OCI-LY7 (cell line): ENCODE measurements around the gene MAIP1. TPM values are rescaled to one million over a fixed set of nuclear protein-coding genes. Genes with fewer than 3 reads are reported as not detected.

Experiments used
- BruUV-seq: library from RNA; stranded (reverse); fragments of 400-500 nt; replicated peaks from 2 replicates; lab custom pipeline; 2021; lab: Mats Ljungman, UMichigan
- CTCF ChIA-PET: fragments of 300-600 bp; sonication (Branson Sonifier 250); formaldehyde crosslinking; loops from one replicate; lab custom pipeline; 2022; ENCODE audit warnings: antibody characterized with exemption; ENCODE audit not compliant: unreplicated experiment; lab: Charles Lee
- POLR2A ChIA-PET: fragments of 300-600 bp; sonication (Branson Sonifier 250); formaldehyde crosslinking; loops from one replicate; lab custom pipeline; 2022; ENCODE audit warnings: antibody characterized with exemption; lab: Charles Lee
- DNase-seq: peaks from one replicate; pipeline ENCODE4 v3.0.0-alpha.2; 2015; ENCODE audit warnings: low spot score
- H2AFZ ChIP-seq: fragments of 200-600 bp; sonication (generic), shearing (Covaris generic); 2 replicates; pipeline ENCODE4 v1.6.1; 2014; ENCODE audit warnings: mild to moderate bottlenecking, antibody characterized with exemption, low read length, moderate library complexity
- H3K27ac ChIP-seq: fragments of 200-600 bp; sonication (generic); 2 replicates; pipeline ENCODE4 v1.5.1; 2014; ENCODE audit warnings: mixed run types, low read depth, mild to moderate bottlenecking, moderate library complexity, low read length, inconsistent platforms; ENCODE audit not compliant: poor library complexity, severe bottlenecking
- H3K36me3 ChIP-seq: fragments of 200-600 bp; sonication (generic); 2 replicates; pipeline ENCODE4 v1.6.1; 2014; ENCODE audit warnings: mild to moderate bottlenecking, antibody characterized with exemption, low read length, moderate library complexity, mixed read lengths; ENCODE audit not compliant: insufficient read depth
- H3K4me1 ChIP-seq: fragments of 200-600 bp; sonication (generic); 2 replicates; pipeline ENCODE4 v1.5.1; 2014; ENCODE audit warnings: mild to moderate bottlenecking, low read length; ENCODE audit not compliant: insufficient read depth, poor library complexity, severe bottlenecking
- H3K4me2 ChIP-seq: fragments of 200-600 bp; sonication (generic); 2 replicates; pipeline ENCODE4 v1.6.1; 2014; ENCODE audit warnings: mild to moderate bottlenecking, low read length
- H3K4me3 ChIP-seq: fragments of 200-600 bp; sonication (generic); 2 replicates; pipeline ENCODE4 v1.5.1; 2014; ENCODE audit warnings: mild to moderate bottlenecking, low read depth, low read length; ENCODE audit not compliant: poor library complexity, severe bottlenecking
- H3K79me2 ChIP-seq: fragments of 200-600 bp; sonication (generic); 2 replicates; pipeline ENCODE4 v1.6.1; 2016; ENCODE audit warnings: low read depth, mild to moderate bottlenecking, low read length, moderate library complexity, mixed read lengths; ENCODE audit not compliant: insufficient read depth
- H3K9me2 ChIP-seq: fragments of 200-600 bp; sonication (generic); 2 replicates; pipeline ENCODE4 v1.6.1; 2016; ENCODE audit warnings: mild to moderate bottlenecking, low read length, mixed read lengths; ENCODE audit not compliant: insufficient read depth
- H3K9me3 ChIP-seq: fragments of 200-600 bp; sonication (generic); 2 replicates; pipeline ENCODE4 v1.6.1; 2014; ENCODE audit warnings: mild to moderate bottlenecking, mixed run types, low read length, mixed read lengths
- H4K20me1 ChIP-seq: fragments of 200-600 bp; sonication (generic); 2 replicates; pipeline ENCODE4 v1.6.1; 2014; ENCODE audit warnings: mild to moderate bottlenecking, antibody characterized with exemption, low read length, moderate library complexity, mixed read lengths; ENCODE audit not compliant: insufficient read depth
- EZH2phosphoT487 ChIP-seq: fragments of 200-600 bp; sonication (generic); IDR thresholded peaks from 2 replicates; pipeline ENCODE4 v1.6.1; 2018; ENCODE audit warnings: low read depth, borderline replicate concordance, mild to moderate bottlenecking, mixed run types, antibody characterized with exemption, low read length, moderate library complexity, mixed read lengths
- intact Hi-C: fragments of 100-400 bp; cut with micrococcal nuclease; formaldehyde crosslinking; loops from one replicate; pipeline ENCODE4 v1.10.0; 2022; ENCODE audit not compliant: unreplicated experiment
- total RNA-seq, 2 experiments: library from RNA; depleted of rRNA in 1 of 2; stranded (reverse); fragments of >200 nt in 1 of 2; shearing (Covaris generic) in 1 of 2; gene quantifications; 2 replicates each; pipeline ENCODE4 v1.2.3, GENCODE V29; 2014 to 2022
- TF ChIP-seq, protein P1 (sequence below): fragments of 200-600 bp; sonication (generic); conservative IDR thresholded peaks from 2 replicates; pipeline ENCODE4 v1.5.1; 2014; ENCODE audit warnings: mild to moderate bottlenecking, antibody characterized with exemption, low read length, moderate library complexity, mixed read lengths

Gene MAIP1
- total RNA-seq, 2 experiments from 2014 or later, result 25.3 to 29.8 TPM

DNA sequence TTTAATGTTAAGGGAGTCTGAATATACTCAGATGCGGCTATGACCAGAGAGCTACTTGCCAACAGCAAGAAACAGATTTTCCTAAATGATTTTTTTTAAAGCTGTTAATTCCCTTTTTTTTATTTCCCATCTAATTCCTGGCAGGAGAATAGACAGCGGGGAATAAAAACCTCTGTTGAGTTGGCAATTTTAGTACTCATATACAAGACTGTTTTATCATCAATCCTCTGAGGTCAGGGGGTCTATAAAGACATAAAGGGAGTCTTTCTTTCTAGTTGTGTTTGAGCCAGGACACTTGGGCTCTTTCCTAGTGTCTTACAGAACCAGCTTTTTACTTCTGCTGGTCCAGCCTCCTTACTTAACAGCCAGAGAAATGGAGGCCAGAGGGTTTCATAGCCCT lies 29.4 kb downstream of the MAIP1 start:
- Histone ChIP-seq H3K79me2 (no peaks in the 10 kb centered on the region), H3K4me3 (no peak overlapping the region), H3K36me3 (no peaks in the 10 kb centered on the region), H3K9me3 (peaks cover 6% of the 10 kb centered on the region; the same call in 1 of the 2 replicates), H3K9me2 (no peaks in the 10 kb centered on the region), H4K20me1 (no peaks in the 10 kb centered on the region), H2AFZ (no peak overlapping the region), H3K27ac (no peak overlapping the region), H3K4me1 (peaks cover 7% of the 10 kb centered on the region), H3K4me2 (no peak overlapping the region)
- TF ChIP-seq, protein P1, sequence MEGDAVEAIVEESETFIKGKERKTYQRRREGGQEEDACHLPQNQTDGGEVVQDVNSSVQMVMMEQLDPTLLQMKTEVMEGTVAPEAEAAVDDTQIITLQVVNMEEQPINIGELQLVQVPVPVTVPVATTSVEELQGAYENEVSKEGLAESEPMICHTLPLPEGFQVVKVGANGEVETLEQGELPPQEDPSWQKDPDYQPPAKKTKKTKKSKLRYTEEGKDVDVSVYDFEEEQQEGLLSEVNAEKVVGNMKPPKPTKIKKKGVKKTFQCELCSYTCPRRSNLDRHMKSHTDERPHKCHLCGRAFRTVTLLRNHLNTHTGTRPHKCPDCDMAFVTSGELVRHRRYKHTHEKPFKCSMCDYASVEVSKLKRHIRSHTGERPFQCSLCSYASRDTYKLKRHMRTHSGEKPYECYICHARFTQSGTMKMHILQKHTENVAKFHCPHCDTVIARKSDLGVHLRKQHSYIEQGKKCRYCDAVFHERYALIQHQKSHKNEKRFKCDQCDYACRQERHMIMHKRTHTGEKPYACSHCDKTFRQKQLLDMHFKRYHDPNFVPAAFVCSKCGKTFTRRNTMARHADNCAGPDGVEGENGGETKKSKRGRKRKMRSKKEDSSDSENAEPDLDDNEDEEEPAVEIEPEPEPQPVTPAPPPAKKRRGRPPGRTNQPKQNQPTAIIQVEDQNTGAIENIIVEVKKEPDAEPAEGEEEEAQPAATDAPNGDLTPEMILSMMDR, result no peak
- TF ChIP-seq EZH2phosphoT487, result no peak
- no TSS peak for BruUV-seq
- intact Hi-C loops, result no loop called here
- DNase-seq, result no peak
- POLR2A ChIA-PET, result interaction anchor here (0.6 to 1.9 kb wide), 3 partner anchors 302 to 487 kb away, joined by 3 to 5 read pairs (median 3); no protein-coding TSS in a partner anchor
- CTCF ChIA-PET, result interaction anchor here (1.0 kb wide), 1 partner anchor 496 kb away, joined by 3 read pairs; no protein-coding TSS in a partner anchor

DNA sequence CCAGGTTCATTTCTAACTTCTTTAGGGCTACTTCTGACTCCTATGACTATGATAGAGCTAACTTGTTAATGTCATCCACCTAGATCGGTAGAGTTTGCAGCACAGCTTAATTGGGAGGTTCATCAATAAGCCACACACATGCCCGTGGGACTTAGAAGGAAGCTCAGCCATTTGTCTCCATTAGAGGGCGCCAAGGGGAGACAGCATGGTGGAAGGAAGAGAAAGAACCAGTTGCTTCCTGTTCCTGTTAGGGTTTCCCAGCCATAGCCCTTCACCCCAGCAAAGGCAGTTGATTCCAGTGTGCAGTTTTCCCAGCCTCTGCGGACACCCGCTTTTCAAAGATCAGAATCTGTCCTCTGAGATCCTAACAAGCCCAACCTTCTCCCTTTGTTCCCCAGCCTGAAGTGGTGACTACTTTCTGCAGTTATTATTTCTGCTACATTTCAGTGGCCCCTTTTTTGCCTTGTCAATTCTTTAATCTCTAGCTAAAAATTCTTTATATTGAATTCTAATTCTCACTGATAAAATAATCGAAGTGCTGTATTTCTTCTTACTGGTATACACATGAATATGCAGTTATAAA lies 30.3 kb downstream of the MAIP1 start:
- Histone ChIP-seq H4K20me1 (no peaks in the 10 kb centered on the region), H3K4me3 (no peak overlapping the region), H3K79me2 (no peaks in the 10 kb centered on the region), H3K4me1 (peaks cover 7% of the 10 kb centered on the region), H3K9me3 (peaks cover 6% of the 10 kb centered on the region; the same call in 1 of the 2 replicates), H3K4me2 (no peak overlapping the region), H3K36me3 (no peaks in the 10 kb centered on the region), H3K9me2 (no peaks in the 10 kb centered on the region), H3K27ac (no peak overlapping the region), H2AFZ (peak overlapping the region; percentile 100)
- POLR2A ChIA-PET, result interaction anchor here (0.6 to 2.1 kb wide), 4 partner anchors 12 to 486 kb away, joined by 3 to 5 read pairs (median 4); no protein-coding TSS in a partner anchor
- CTCF ChIA-PET, result interaction anchor here (1.0 kb wide), 1 partner anchor 495 kb away, joined by 3 read pairs; no protein-coding TSS in a partner anchor
- peak; percentile 70 for DNase-seq
- intact Hi-C loops, result no loop called here
- no TSS peak for BruUV-seq
- no peak for TF ChIP-seq EZH2phosphoT487
- TF ChIP-seq, protein P1, result peak; percentile 82

DNA sequence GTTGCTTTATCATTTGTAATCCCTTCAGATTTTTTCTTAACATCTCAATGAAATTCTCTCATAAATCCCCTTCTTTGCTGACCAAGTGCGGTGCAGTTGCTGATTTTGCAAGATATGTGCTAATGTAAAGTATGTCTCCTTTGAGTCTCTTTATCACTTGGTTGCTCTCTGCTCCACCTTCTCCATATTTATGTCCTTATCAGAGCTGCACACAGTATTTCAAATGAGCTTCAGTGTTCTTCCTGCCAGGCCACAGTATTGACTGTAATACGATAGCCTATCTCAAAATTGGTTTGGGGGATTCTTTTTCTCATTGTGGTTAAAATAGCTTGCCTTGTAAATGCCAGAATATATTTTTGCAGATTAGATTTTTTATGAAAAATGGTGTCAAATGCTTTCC lies 32.2 kb downstream of the MAIP1 start:
- ChIA-PET POLR2A (interaction anchor here (0.6 to 0.9 kb wide), 2 partner anchors 13 to 19 kb away, joined by 3 to 4 read pairs; no protein-coding TSS in a partner anchor), CTCF (no interaction called here)
- no peaks in the 10 kb centered on the region for H3K36me3 ChIP-seq
- intact Hi-C loops, result no loop called here
- no peak overlapping the region for H3K4me2 ChIP-seq
- no peak overlapping the region for H3K4me3 ChIP-seq
- no peak for TF ChIP-seq EZH2phosphoT487
- TF ChIP-seq, protein P1, result no peak
- H3K9me3 ChIP-seq, result peaks cover 6% of the 10 kb centered on the region; the same call in 1 of the 2 replicates
- no peaks in the 10 kb centered on the region for H4K20me1 ChIP-seq
- H3K79me2 ChIP-seq, result no peaks in the 10 kb centered on the region
- BruUV-seq, result no TSS peak
- no peak for DNase-seq
- no peak overlapping the region for H2AFZ ChIP-seq
- no peaks in the 10 kb centered on the region for H3K9me2 ChIP-seq
- no peak overlapping the region for H3K27ac ChIP-seq
- peaks cover 7% of the 10 kb centered on the region for H3K4me1 ChIP-seq
